Measurements from ENCODE around the gene XPOT. TPM values are rescaled to one million over a fixed set of nuclear protein-coding genes. Genes with fewer than 3 reads are reported as not detected.

The XPOT gene
- total RNA-seq, 1 experiment from 2014 or later = 130 TPM

GRCh38 chr12:64433915-64434314, 29.7 kb downstream of the XPOT start:
- Mint-ChIP-seq H3K27ac (no peak overlapping the region), H3K9me3 (no peaks in the 10 kb centered on the region), H3K27me3 (ENCODE audit: low read depth) (no peaks in the 10 kb centered on the region), H3K4me1 (no peaks in the 10 kb centered on the region), H3K4me3 (no peak overlapping the region), H3K36me3 (ENCODE audit: insufficient read depth in 1 of 3, low read depth in 3 of 3) (peaks cover 66 to 96% (median 95%) of the 10 kb centered on the region in 3 experiments; a peak in 6 of 7 replicates)
- H3K79me1 ChIP-seq (ENCODE audit: insufficient read depth, low read depth, low read length, poor library complexity, severe bottlenecking) = no peaks in the 10 kb centered on the region
- no peak overlapping the region for H2BK15ac ChIP-seq (ENCODE audit: low read depth, low read length)
- no peaks in the 10 kb centered on the region for H3K9me3 ChIP-seq (ENCODE audit: control insufficient read depth, low read depth, low read length)
- no peak overlapping the region for H2BK12ac ChIP-seq (ENCODE audit: insufficient read length, low read depth, low read length)
- no peaks in the 10 kb centered on the region for H3K27me3 ChIP-seq (ENCODE audit: insufficient read depth, low read length)
- WGBS (ENCODE audit: extremely low coverage, insufficient read length, low lambda C conversion rate) = no CpG with 5 or more reads among the region's 5 CpGs
- H3K4me2 ChIP-seq (ENCODE audit: insufficient read depth, insufficient read length, low read length) = no peak overlapping the region
- H2BK20ac ChIP-seq (ENCODE audit: low read depth, low read length, poor library complexity, severe bottlenecking) = no peak overlapping the region
- no peak for DNase-seq
- no peak overlapping the region for H3K14ac ChIP-seq (ENCODE audit: insufficient read depth, low read length)
- H3K23me2 ChIP-seq (ENCODE audit: insufficient read length, low read depth, low read length, poor library complexity, severe bottlenecking) = no peaks in the 10 kb centered on the region
- H3K79me2 ChIP-seq (ENCODE audit: insufficient read depth, low read length) = no peaks in the 10 kb centered on the region
- no peak for TF ChIP-seq CTCF (conservative IDR thresholded peaks at IDR 0.05)
- H3K56ac ChIP-seq (ENCODE audit: insufficient read length, low read depth, low read length) = no peak overlapping the region
- H3K4ac ChIP-seq (ENCODE audit: low read depth, low read length) = no peak overlapping the region
- no peak overlapping the region for H2BK120ac ChIP-seq (ENCODE audit: low read depth, low read length, poor library complexity, severe bottlenecking)
- H2AFZ ChIP-seq (ENCODE audit: low read length) = no peak overlapping the region
- no peak overlapping the region for H4K91ac ChIP-seq (ENCODE audit: insufficient read length, low read depth, low read length)
- H3K9ac ChIP-seq (ENCODE audit: extremely low read depth, insufficient read length, low read length) = no peak overlapping the region
- H3T11ph ChIP-seq (ENCODE audit: low read length) = no peak overlapping the region
- H3K23ac ChIP-seq (ENCODE audit: insufficient read length, low read depth, low read length) = no peak overlapping the region
- H3K27ac ChIP-seq (ENCODE audit: insufficient read length, low read depth, low read length) = no peak overlapping the region
- peaks cover 2% of the 10 kb centered on the region for H4K20me1 ChIP-seq (ENCODE audit: control insufficient read depth, insufficient read depth, insufficient read length)
- no peak overlapping the region for H2AK5ac ChIP-seq (ENCODE audit: insufficient read length, low read length)
- H4K5ac ChIP-seq (ENCODE audit: insufficient read length, low read depth, low read length) = no peak overlapping the region
- no peak overlapping the region for H3K18ac ChIP-seq (ENCODE audit: insufficient read length, low read depth, low read length)
- no peaks in the 10 kb centered on the region for H3K4me1 ChIP-seq (ENCODE audit: insufficient read depth, low read length)
- H4K8ac ChIP-seq (replicated peaks; ENCODE audit: insufficient read length, low read depth, low read length) = no peak overlapping the region
- H2BK5ac ChIP-seq (ENCODE audit: insufficient read length, low read length) = no peak overlapping the region
